ENCODE data around the gene PITPNM3. TPM values are rescaled to one million over a fixed set of nuclear protein-coding genes. Genes with fewer than 3 reads are reported as not detected.

Gene PITPNM3
- total and polyA plus RNA-seq, 2 of the 8 experiments (the other 6 are each of a cell fraction or from before 2014, with no cell fraction given) = 1.7 to 3.1 TPM

GRCh38 chr17:6496640-6497441 lies 59.5 kb downstream of the PITPNM3 start:
- H4K8ac ChIP-seq (ENCODE audit: extremely low read depth, insufficient read depth, low read length) = peak overlapping the region; percentile 45; the same call in 1 of the 2 replicates
- H2BK15ac ChIP-seq (ENCODE audit: low read length) = peak overlapping the region; percentile 14
- no peak overlapping the region for H3K9ac ChIP-seq (replicated peaks in 1 of 4; ENCODE audit: extremely low read depth in 1 of 4, low read depth in 3 of 4, low read length in 3 of 4)
- no peaks in the 10 kb centered on the region for H3K79me2 ChIP-seq (ENCODE audit: control insufficient read depth in 1 of 2, insufficient read depth in 2 of 2, low read length in 2 of 2)
- no peaks in the 10 kb centered on the region for H3K9me3 ChIP-seq (ENCODE audit: insufficient read depth in 2 of 2, low read depth in 1 of 2, low read length in 1 of 2)
- no peak for TF ChIP-seq MAX (IDR thresholded peaks at IDR 0.05)
- no peak for TF ChIP-seq EZH2 (IDR thresholded peaks at IDR 0.05; ENCODE audit: low read depth, low read length, severe bottlenecking)
- no peak for TF ChIP-seq CBX8 (IDR thresholded peaks at IDR 0.05; ENCODE audit: borderline replicate concordance, low read depth, low read length)
- TF ChIP-seq FOSL1 (IDR thresholded peaks at IDR 0.05; ENCODE audit: insufficient read depth, low read depth, low read length) = no peak
- TF ChIP-seq TAF1 (IDR thresholded peaks at IDR 0.05; ENCODE audit: low read depth, low read length) = no peak
- no peak for TF ChIP-seq SIN3A (conservative IDR thresholded peaks at IDR 0.05 in 1 of 2, IDR thresholded peaks at IDR 0.05 in 1 of 2; ENCODE audit: low read depth in 1 of 2, low read length in 2 of 2)
- TF ChIP-seq RXRA (IDR thresholded peaks at IDR 0.05; ENCODE audit: insufficient read depth, low read depth, low read length) = no peak
- no peak for TF ChIP-seq YY1 (IDR thresholded peaks at IDR 0.05; ENCODE audit: low read depth, low read length)
- TF ChIP-seq KDM4A (IDR thresholded peaks at IDR 0.05; ENCODE audit: low read depth, low read length, severe bottlenecking) = no peak
- H3K14ac ChIP-seq (ENCODE audit: insufficient read length) = no peak overlapping the region
- no peak overlapping the region for H2BK5ac ChIP-seq (ENCODE audit: low read depth, low read length)
- no peak overlapping the region for H4K5ac ChIP-seq (ENCODE audit: insufficient read length, low read depth, low read length)
- H3K36me3 ChIP-seq (ENCODE audit: control insufficient read depth in 2 of 4, insufficient read depth in 4 of 4, low read length in 3 of 4) = no peaks in the 10 kb centered on the region
- peak overlapping the region; percentile 6 for H3K4ac ChIP-seq (replicated peaks; ENCODE audit: insufficient read length, low read depth, low read length)
- H4K20me1 ChIP-seq (replicated peaks in 1 of 2; ENCODE audit: control insufficient read depth in 1 of 2, insufficient read depth in 2 of 2, low read length in 2 of 2) = no peaks in the 10 kb centered on the region
- no peaks in the 10 kb centered on the region for H3K79me1 ChIP-seq (ENCODE audit: low read depth, low read length)
- no peak for DNase-seq (ENCODE audit: low read depth in 1 of 2, low spot score in 2 of 2)
- no peak overlapping the region for H3K23ac ChIP-seq (ENCODE audit: insufficient read length)
- H3K23me2 ChIP-seq (ENCODE audit: low read depth, low read length) = peaks cover 4% of the 10 kb centered on the region; the same call in 1 of the 2 replicates
- no peak overlapping the region for H3K56ac ChIP-seq (replicated peaks; ENCODE audit: insufficient read length, low read depth, low read length)
- H2BK20ac ChIP-seq (ENCODE audit: low read length) = peak overlapping the region; percentile 76
- H3K4me1 ChIP-seq (replicated peaks in 1 of 4; ENCODE audit: control insufficient read depth in 3 of 4, insufficient read depth in 4 of 4, low read length in 3 of 4) = peaks cover 9 to 30% (median 15%) of the 10 kb centered on the region in 4 experiments
- no peak overlapping the region for H2BK120ac ChIP-seq (replicated peaks; ENCODE audit: low read depth, low read length)
- peak overlapping the region; percentile 64 to 80; a peak in 2 of 4 replicates for H3K4me2 ChIP-seq (ENCODE audit: insufficient read depth in 1 of 2, low read depth in 2 of 2, low read length in 2 of 2)
- H2AK5ac ChIP-seq (ENCODE audit: low read depth, low read length) = no peak overlapping the region
- no peak overlapping the region for H3K27ac ChIP-seq (ENCODE audit: low read depth, low read length)
- no peak overlapping the region for H2AFZ ChIP-seq (ENCODE audit: low read length)
- POLR2A ChIA-PET (ENCODE audit: partially characterized antibody) = interaction anchor here (1.0 to 1.4 kb wide), 2 partner anchors 10 to 42 kb away, joined by 3 to 5 read pairs; no protein-coding TSS in a partner anchor
- H3K4me3 ChIP-seq (ENCODE audit: extremely low read depth in 1 of 4, insufficient read depth in 2 of 4, low read depth in 3 of 4, low read length in 4 of 4) = peak overlapping the region in 1 of 4 experiments; percentile 51; a peak in 1 of 8 replicates
- peak overlapping the region; percentile 96; the same call in 1 of the 2 replicates for H2BK12ac ChIP-seq (ENCODE audit: low read depth, low read length)
- CTCF ChIA-PET (ENCODE audit: partially characterized antibody) = interaction anchor here (0.9 to 1.3 kb wide), 6 partner anchors 9 to 77 kb away, joined by 3 to 6 read pairs (median 3); no protein-coding TSS in a partner anchor
- H4K91ac ChIP-seq (replicated peaks; ENCODE audit: insufficient read length, low read length) = peak overlapping the region; percentile 77
- no peak for FAIRE-seq
- WGBS, 2 experiments (ENCODE audit: extremely low coverage in 1 of 2, insufficient coverage in 1 of 2, insufficient read length in 1 of 2, insufficient replicate concordance in 2 of 2, low coverage in 1 of 2, low lambda C conversion rate in 2 of 2, missing lambda C conversion rate in 1 of 2) = 88% methylated on average over 15 of the region's 15 CpGs; no CpG with 5 or more reads in 1 of the 2 experiments
- H3K27me3 ChIP-seq (replicated peaks in 1 of 4; ENCODE audit: control insufficient read depth in 3 of 4, extremely low read depth in 1 of 4, insufficient read depth in 3 of 4, low read length in 3 of 4) = no peaks in the 10 kb centered on the region
- no peak overlapping the region for H3K18ac ChIP-seq (ENCODE audit: extremely low read depth, low read length)
